Measurements from ENCODE around the gene MAP7. TPM values are rescaled to one million over a fixed set of nuclear protein-coding genes. Genes with fewer than 3 reads are reported as not detected.
A peak's percentile ranks its signal among the peaks of the same experiment; 100 is the strongest.

The MAP7 gene
- total and polyA plus RNA-seq, 4 donors = 3.2 to 17.5 (median 8.3) TPM

- H3K27ac ChIP-seq (ENCODE audit: low read depth in 1 of 2, low read length in 2 of 2) = no peak overlapping the region
- no peak overlapping the region for H3K4me3 ChIP-seq (ENCODE audit: low read depth in 1 of 3, low read length in 3 of 3)
- H3K36me3 ChIP-seq (ENCODE audit: control insufficient read depth in 4 of 4, insufficient read depth in 3 of 4, low read depth in 1 of 4, low read length in 3 of 4) = peaks cover 9 to 25% (median 15%) of the 10 kb centered on the region in 4 donors
These were observed 32.7 kb upstream of the MAP7 start for GRCh38 chr6:136582711-136583471.

GRCh38 chr6:136579800-136580199 is 29.6 kb upstream of the MAP7 start:
- 88% methylated on average over 2 of the region's 2 CpGs for WGBS
- no peak for TF ChIP-seq HNF4A (conservative IDR thresholded peaks at IDR 0.05)
- TF ChIP-seq FOXA1 (IDR thresholded peaks at IDR 0.05) = no peak
- no peak for TF ChIP-seq YY1 (IDR thresholded peaks at IDR 0.05)
- TF ChIP-seq EGR1 (IDR thresholded peaks at IDR 0.05; ENCODE audit: low read depth in 2 of 2) = no peak
- no peak for TF ChIP-seq RXRA (IDR thresholded peaks at IDR 0.05)
- no peak for TF ChIP-seq GABPA (IDR thresholded peaks at IDR 0.05 in 1 of 2, conservative IDR thresholded peaks at IDR 0.05 in 1 of 2)
- TF ChIP-seq SP1 (IDR thresholded peaks at IDR 0.05) = no peak
- no peak for TF ChIP-seq JUND (IDR thresholded peaks at IDR 0.05)
- no peak for TF ChIP-seq HNF4G (IDR thresholded peaks at IDR 0.05)
- no peak for TF ChIP-seq CTCF (IDR thresholded peaks at IDR 0.05; ENCODE audit: low read depth, low read length, missing input control)
- TF ChIP-seq FOXA2 (IDR thresholded peaks at IDR 0.05) = no peak
- TF ChIP-seq ATF3 (IDR thresholded peaks at IDR 0.05) = no peak
- no peak for TF ChIP-seq RAD21 (IDR thresholded peaks at IDR 0.05)
- TF ChIP-seq NR2F2 (IDR thresholded peaks at IDR 0.05) = no peak
- no peak for TF ChIP-seq REST (IDR thresholded peaks at IDR 0.05)
- TF ChIP-seq TAF1 (conservative IDR thresholded peaks at IDR 0.05) = no peak
- no peak for TF ChIP-seq ZBTB33 (IDR thresholded peaks at IDR 0.05)
- H3K27me3 ChIP-seq (ENCODE audit: control insufficient read depth in 4 of 4, insufficient read depth in 4 of 4, low read length in 3 of 4) = no peaks in the 10 kb centered on the region
- no peak overlapping the region for H3K4me3 ChIP-seq (ENCODE audit: low read depth in 1 of 3, low read length in 3 of 3)
- no peaks in the 10 kb centered on the region for H3K4me1 ChIP-seq (ENCODE audit: control insufficient read depth in 4 of 4, insufficient read depth in 4 of 4, low read length in 3 of 4)
- DNase-seq (ENCODE audit: low spot score) = no peak
- H3K9me3 ChIP-seq (ENCODE audit: control insufficient read depth in 4 of 4, low read length in 3 of 4) = no peaks in the 10 kb centered on the region
- H3K27ac ChIP-seq (ENCODE audit: low read depth in 1 of 2, low read length in 2 of 2) = no peak overlapping the region
- H3K36me3 ChIP-seq (ENCODE audit: control insufficient read depth in 4 of 4, insufficient read depth in 3 of 4, low read depth in 1 of 4, low read length in 3 of 4) = peaks cover 10 to 19% (median 16%) of the 10 kb centered on the region in 4 donors
- no peak overlapping the region for H3K9ac ChIP-seq (ENCODE audit: low read depth in 1 of 2, low read length in 2 of 2)

More at GRCh38 chr6:136582711-136583471, 32.7 kb upstream of the MAP7 start:
- H3K27me3 ChIP-seq (ENCODE audit: control insufficient read depth in 4 of 4, insufficient read depth in 4 of 4, low read length in 3 of 4) = no peaks in the 10 kb centered on the region
- peak; percentile 71 to 79 for TF ChIP-seq RAD21 (IDR thresholded peaks at IDR 0.05)
- peak; percentile 19 for TF ChIP-seq ATF3 (IDR thresholded peaks at IDR 0.05)
- TF ChIP-seq CTCF (IDR thresholded peaks at IDR 0.05; ENCODE audit: low read depth, low read length, missing input control) = peak; percentile 38
- TF ChIP-seq RXRA (IDR thresholded peaks at IDR 0.05) = no peak
- TF ChIP-seq NR2F2 (IDR thresholded peaks at IDR 0.05) = no peak
- no peak for TF ChIP-seq TAF1 (conservative IDR thresholded peaks at IDR 0.05)
- TF ChIP-seq EGR1 (IDR thresholded peaks at IDR 0.05; ENCODE audit: low read depth in 2 of 2) = no peak
- no peak for TF ChIP-seq JUND (IDR thresholded peaks at IDR 0.05)
- H3K9me3 ChIP-seq (ENCODE audit: control insufficient read depth in 4 of 4, low read length in 3 of 4) = no peaks in the 10 kb centered on the region
- H3K9ac ChIP-seq (ENCODE audit: low read depth in 1 of 2, low read length in 2 of 2) = no peak overlapping the region
- WGBS = 34% methylated on average over 3 of the region's 3 CpGs
- H3K4me1 ChIP-seq (ENCODE audit: control insufficient read depth in 4 of 4, insufficient read depth in 4 of 4, low read length in 3 of 4) = no peaks in the 10 kb centered on the region
- DNase-seq (ENCODE audit: low spot score) = no peak
